ENCODE results near the gene PDE4D.

The PDE4D gene

DNA sequence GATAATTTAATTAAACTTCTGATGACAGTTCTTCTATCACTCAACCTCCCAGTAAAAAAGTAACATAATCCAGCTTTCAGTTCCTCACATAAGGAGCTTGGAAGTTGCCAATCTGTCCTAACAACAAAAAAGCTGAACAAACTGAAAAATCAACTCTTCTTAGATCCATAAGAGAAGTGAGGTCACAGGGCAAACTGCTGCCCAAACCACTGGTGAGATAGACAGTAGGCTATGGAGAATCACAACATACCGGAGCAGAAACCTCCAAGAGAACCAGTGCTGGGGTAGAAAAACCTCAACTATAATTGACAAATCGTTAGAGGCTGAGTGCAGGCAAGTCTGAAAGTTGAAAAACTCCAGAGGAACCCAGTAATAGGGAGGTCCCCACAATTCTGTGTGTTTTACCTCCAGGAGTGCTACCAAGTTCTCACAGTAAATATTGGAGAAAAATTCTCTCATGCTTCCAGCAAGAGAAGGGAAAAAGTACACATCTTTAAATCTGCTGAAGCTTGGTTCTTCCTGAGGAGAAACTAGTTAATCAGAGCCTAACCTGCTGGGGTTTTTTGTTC is 300.0 kb downstream of the PDE4D start:
- no peak overlapping the region for H3K4me3 ChIP-seq (ENCODE audit: low read length)
- H3K9me3 ChIP-seq (replicated peaks; ENCODE audit: low read length), result no peaks in the 10 kb centered on the region
- no peak overlapping the region for H3K4me2 ChIP-seq (ENCODE audit: low read length)
- no peaks in the 10 kb centered on the region for H3K36me3 ChIP-seq (ENCODE audit: insufficient read depth, low read length)
- no peaks in the 10 kb centered on the region for H3K27me3 ChIP-seq (ENCODE audit: control insufficient read depth, insufficient read depth, low read length)
- no peak overlapping the region for H3K9ac ChIP-seq (ENCODE audit: low read depth, low read length)
- H3K4me1 ChIP-seq (ENCODE audit: control insufficient read depth, insufficient read depth, low read length), result peaks cover 28% of the 10 kb centered on the region

GRCh38 chr5:59592101-59592500 is 301.4 kb downstream of the PDE4D start:
- Histone ChIP-seq H3K4me3 (ENCODE audit: low read length) (no peak overlapping the region), H3K4me1 (ENCODE audit: control insufficient read depth, insufficient read depth, low read length) (peaks cover 30% of the 10 kb centered on the region), H3K9ac (ENCODE audit: low read depth, low read length) (no peak overlapping the region)

DNA sequence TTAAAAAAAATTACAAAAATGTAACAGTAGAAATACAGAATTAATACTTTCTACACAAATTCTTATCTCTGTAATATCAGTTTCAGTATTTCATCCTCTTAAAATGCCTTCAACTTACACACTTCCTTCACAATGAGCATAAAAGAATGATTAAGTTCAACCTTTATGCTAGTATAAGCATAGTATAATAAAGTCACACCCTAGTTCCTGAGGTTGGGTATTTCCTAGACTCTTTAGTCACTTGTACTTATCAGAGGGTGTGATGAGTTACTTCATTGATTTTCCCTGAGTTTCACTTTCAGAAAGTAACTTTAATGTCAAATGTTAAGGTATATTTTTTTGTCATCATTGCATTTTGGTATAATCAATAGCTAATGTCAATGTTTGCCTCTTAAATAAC is 302.4 kb downstream of the PDE4D start:
- no peak overlapping the region for H3K9ac ChIP-seq (ENCODE audit: low read depth, low read length)
- no peak overlapping the region for H3K4me3 ChIP-seq (ENCODE audit: low read length)
- H3K27me3 ChIP-seq (ENCODE audit: control insufficient read depth, insufficient read depth, low read length), result no peaks in the 10 kb centered on the region
- no peaks in the 10 kb centered on the region for H3K9me3 ChIP-seq (replicated peaks; ENCODE audit: low read length)
- no peak overlapping the region for H3K4me2 ChIP-seq (ENCODE audit: low read length)
- H3K36me3 ChIP-seq (ENCODE audit: insufficient read depth, low read length), result no peaks in the 10 kb centered on the region
- peaks cover 28% of the 10 kb centered on the region for H3K4me1 ChIP-seq (ENCODE audit: control insufficient read depth, insufficient read depth, low read length)

More at GRCh38 chr5:59592101-59592500, 301.4 kb downstream of the PDE4D start:
- Histone ChIP-seq H3K27me3 (ENCODE audit: control insufficient read depth, insufficient read depth, low read length) (no peaks in the 10 kb centered on the region), H3K36me3 (ENCODE audit: insufficient read depth, low read length) (no peaks in the 10 kb centered on the region), H3K9me3 (replicated peaks; ENCODE audit: low read length) (no peaks in the 10 kb centered on the region), H3K4me2 (ENCODE audit: low read length) (no peak overlapping the region)

- H3K4me2 ChIP-seq (ENCODE audit: low read length), result no peak overlapping the region
- H3K27me3 ChIP-seq (ENCODE audit: control insufficient read depth, insufficient read depth, low read length), result no peaks in the 10 kb centered on the region
- no peak overlapping the region for H3K9ac ChIP-seq (ENCODE audit: low read depth, low read length)
- no peaks in the 10 kb centered on the region for H3K36me3 ChIP-seq (ENCODE audit: insufficient read depth, low read length)
- no peak overlapping the region for H3K4me3 ChIP-seq (ENCODE audit: low read length)
- no peaks in the 10 kb centered on the region for H3K9me3 ChIP-seq (replicated peaks; ENCODE audit: low read length)
- H3K4me1 ChIP-seq (ENCODE audit: control insufficient read depth, insufficient read depth, low read length), result peaks cover 28% of the 10 kb centered on the region
Measured at GRCh38 chr5:59588922-59589321, 304.6 kb downstream of the PDE4D start.

GRCh38 chr5:59587489-59588337 is 305.8 kb downstream of the PDE4D start:
- Histone ChIP-seq H3K4me3 (ENCODE audit: low read length) (peak overlapping the region; percentile 64), H3K9ac (ENCODE audit: low read depth, low read length) (peak overlapping the region; percentile 38), H3K9me3 (replicated peaks; ENCODE audit: low read length) (no peaks in the 10 kb centered on the region), H3K36me3 (ENCODE audit: insufficient read depth, low read length) (no peaks in the 10 kb centered on the region), H3K4me2 (ENCODE audit: low read length) (peak overlapping the region; percentile 81), H3K27me3 (ENCODE audit: control insufficient read depth, insufficient read depth, low read length) (no peaks in the 10 kb centered on the region), H3K4me1 (ENCODE audit: control insufficient read depth, insufficient read depth, low read length) (peaks cover 28% of the 10 kb centered on the region)

DNA sequence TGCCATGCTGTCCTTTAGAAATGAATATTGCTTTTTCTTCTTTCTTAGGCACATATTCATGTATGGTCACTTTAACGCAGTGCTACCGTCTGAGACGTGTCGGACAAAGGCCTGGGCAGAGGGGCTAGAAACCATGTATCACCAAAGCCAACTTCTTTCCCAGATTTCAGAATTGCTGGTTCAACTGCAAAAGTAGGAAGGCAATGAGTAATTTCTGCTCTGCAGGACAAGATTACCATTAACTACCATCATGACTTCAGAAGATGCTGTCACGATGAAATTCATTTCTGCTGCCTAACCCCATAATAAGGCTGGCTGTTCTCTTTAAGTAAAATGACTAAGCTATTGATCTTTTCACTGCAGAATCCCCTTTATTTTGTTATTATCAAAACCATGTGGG is 306.7 kb downstream of the PDE4D start:
- Histone ChIP-seq H3K4me3 (ENCODE audit: low read length) (peak overlapping the region; percentile 64), H3K9ac (ENCODE audit: low read depth, low read length) (no peak overlapping the region), H3K36me3 (ENCODE audit: insufficient read depth, low read length) (no peaks in the 10 kb centered on the region), H3K9me3 (replicated peaks; ENCODE audit: low read length) (no peaks in the 10 kb centered on the region), H3K27me3 (ENCODE audit: control insufficient read depth, insufficient read depth, low read length) (no peaks in the 10 kb centered on the region), H3K4me2 (ENCODE audit: low read length) (peak overlapping the region; percentile 81), H3K4me1 (ENCODE audit: control insufficient read depth, insufficient read depth, low read length) (peaks cover 27% of the 10 kb centered on the region)

GRCh38 chr5:59584858-59585846 is 308.4 kb downstream of the PDE4D start:
- Histone ChIP-seq H3K4me2 (ENCODE audit: low read length) (no peak overlapping the region), H3K9me3 (replicated peaks; ENCODE audit: low read length) (no peaks in the 10 kb centered on the region), H3K36me3 (ENCODE audit: insufficient read depth, low read length) (no peaks in the 10 kb centered on the region), H3K4me1 (ENCODE audit: control insufficient read depth, insufficient read depth, low read length) (peaks cover 26% of the 10 kb centered on the region), H3K9ac (ENCODE audit: low read depth, low read length) (no peak overlapping the region), H3K27me3 (ENCODE audit: control insufficient read depth, insufficient read depth, low read length) (no peaks in the 10 kb centered on the region), H3K4me3 (ENCODE audit: low read length) (no peak overlapping the region)

DNA sequence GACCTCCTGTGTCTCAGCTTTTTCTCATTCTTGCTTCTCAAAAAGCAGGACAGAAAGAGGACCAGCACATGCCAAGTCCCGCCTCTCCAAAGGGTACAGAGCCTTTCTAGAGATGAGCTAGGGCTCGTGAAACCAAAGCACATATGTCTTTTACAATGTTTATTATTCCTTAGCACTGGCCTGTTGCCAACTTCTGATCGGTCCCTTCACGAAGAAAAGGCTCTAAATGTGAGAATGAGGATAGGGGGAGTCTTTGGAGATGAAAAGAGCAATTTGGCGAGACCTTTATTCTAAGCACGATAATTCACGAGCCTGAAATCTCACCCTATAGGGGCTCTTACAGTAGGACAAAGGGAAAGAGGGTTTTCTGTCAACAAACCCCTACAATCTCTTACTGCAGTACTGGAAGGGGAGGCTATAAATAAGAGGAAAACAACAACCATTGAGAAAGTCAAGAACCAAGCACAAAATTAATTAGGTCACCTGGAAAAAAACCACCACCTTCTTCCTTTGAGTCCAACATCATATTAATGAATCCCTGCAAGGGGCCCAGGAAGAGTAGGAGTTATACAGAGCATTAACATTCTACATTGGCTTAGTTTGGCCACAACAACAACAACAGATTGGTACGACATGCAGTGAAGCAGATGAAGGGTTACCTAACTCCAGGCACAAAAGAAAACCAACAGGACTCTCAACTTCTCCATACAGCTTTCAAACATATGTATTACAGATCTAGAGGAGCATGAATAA is 309.5 kb downstream of the PDE4D start:
- no peaks in the 10 kb centered on the region for H3K36me3 ChIP-seq (ENCODE audit: insufficient read depth, low read length)
- peaks cover 22% of the 10 kb centered on the region for H3K4me1 ChIP-seq (ENCODE audit: control insufficient read depth, insufficient read depth, low read length)
- no peaks in the 10 kb centered on the region for H3K27me3 ChIP-seq (ENCODE audit: control insufficient read depth, insufficient read depth, low read length)
- no peak overlapping the region for H3K4me2 ChIP-seq (ENCODE audit: low read length)
- no peak overlapping the region for H3K9ac ChIP-seq (ENCODE audit: low read depth, low read length)
- H3K4me3 ChIP-seq (ENCODE audit: low read length), result no peak overlapping the region
- H3K9me3 ChIP-seq (replicated peaks; ENCODE audit: low read length), result no peaks in the 10 kb centered on the region

GRCh38 chr5:59583151-59583809 is 310.2 kb downstream of the PDE4D start:
- H3K4me1 ChIP-seq (ENCODE audit: control insufficient read depth, insufficient read depth, low read length), result peaks cover 16% of the 10 kb centered on the region
- H3K4me2 ChIP-seq (ENCODE audit: low read length), result no peak overlapping the region
- H3K36me3 ChIP-seq (ENCODE audit: insufficient read depth, low read length), result no peaks in the 10 kb centered on the region
- H3K9ac ChIP-seq (ENCODE audit: low read depth, low read length), result no peak overlapping the region
- H3K9me3 ChIP-seq (replicated peaks; ENCODE audit: low read length), result no peaks in the 10 kb centered on the region
- H3K27me3 ChIP-seq (ENCODE audit: control insufficient read depth, insufficient read depth, low read length), result no peaks in the 10 kb centered on the region
- no peak overlapping the region for H3K4me3 ChIP-seq (ENCODE audit: low read length)

- Histone ChIP-seq H3K9me3 (replicated peaks; ENCODE audit: low read length) (no peaks in the 10 kb centered on the region), H3K4me2 (ENCODE audit: low read length) (no peak overlapping the region), H3K36me3 (ENCODE audit: insufficient read depth, low read length) (no peaks in the 10 kb centered on the region), H3K9ac (ENCODE audit: low read depth, low read length) (no peak overlapping the region), H3K4me1 (ENCODE audit: control insufficient read depth, insufficient read depth, low read length) (peaks cover 11% of the 10 kb centered on the region), H3K27me3 (ENCODE audit: control insufficient read depth, insufficient read depth, low read length) (no peaks in the 10 kb centered on the region), H3K4me3 (ENCODE audit: low read length) (no peak overlapping the region)
Measured at GRCh38 chr5:59582746-59583145, 310.8 kb downstream of the PDE4D start.

Measured in skeletal muscle satellite cell (primary cell).